ENCODE data around the gene MICALL1.

The MICALL1 gene

GRCh38 chr22:37983860-37984791, 78.0 kb downstream of the MICALL1 start, which contains the start of gene SOX10:
Gene SOX10, minus strand, starts transcription at chr22:37984555. Its CDS starts 771 bp downstream, at chr22:37983784.
- DNase-seq (ENCODE audit: low spot score) = peak; percentile 82

GRCh38 chr22:37985050-37985585, 79.0 kb downstream of the MICALL1 start:
- no peak for DNase-seq (ENCODE audit: low spot score)

- DNase-seq (ENCODE audit: low spot score) = no peak
Observed at GRCh38 chr22:37985751-37986281, 79.7 kb downstream of the MICALL1 start.

DNA sequence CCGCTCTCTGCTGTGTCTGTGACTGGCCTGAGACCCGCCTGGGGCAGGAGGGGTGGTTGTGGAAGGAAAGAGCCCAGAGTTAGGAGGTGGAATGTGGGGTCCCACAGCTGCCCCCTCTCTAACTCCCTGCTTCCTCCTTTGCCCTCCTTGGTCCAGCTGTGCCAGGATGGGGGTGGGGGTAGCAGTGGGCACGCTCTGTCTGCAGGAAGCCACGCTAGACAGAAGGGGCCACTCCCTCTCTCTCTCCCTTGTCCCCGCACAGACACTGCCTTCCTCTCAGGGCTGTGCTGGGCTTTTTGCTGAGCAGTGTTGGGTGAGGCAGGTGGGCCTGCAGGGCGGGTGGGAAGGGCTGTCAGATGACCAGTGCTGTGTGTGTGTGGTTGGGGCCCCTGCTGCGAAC, 80.3 kb downstream of the MICALL1 start:
- no peak for DNase-seq (ENCODE audit: low spot score)

GRCh38 chr22:37989146-37990045, 83.3 kb downstream of the MICALL1 start:
- DNase-seq (ENCODE audit: low spot score) = no peak

GRCh38 chr22:37990301-37990700, 84.2 kb downstream of the MICALL1 start:
- no peak for DNase-seq (ENCODE audit: low spot score)

- no peak for DNase-seq (ENCODE audit: low spot score)
Observed at GRCh38 chr22:37990862-37991261, 84.8 kb downstream of the MICALL1 start.

DNA sequence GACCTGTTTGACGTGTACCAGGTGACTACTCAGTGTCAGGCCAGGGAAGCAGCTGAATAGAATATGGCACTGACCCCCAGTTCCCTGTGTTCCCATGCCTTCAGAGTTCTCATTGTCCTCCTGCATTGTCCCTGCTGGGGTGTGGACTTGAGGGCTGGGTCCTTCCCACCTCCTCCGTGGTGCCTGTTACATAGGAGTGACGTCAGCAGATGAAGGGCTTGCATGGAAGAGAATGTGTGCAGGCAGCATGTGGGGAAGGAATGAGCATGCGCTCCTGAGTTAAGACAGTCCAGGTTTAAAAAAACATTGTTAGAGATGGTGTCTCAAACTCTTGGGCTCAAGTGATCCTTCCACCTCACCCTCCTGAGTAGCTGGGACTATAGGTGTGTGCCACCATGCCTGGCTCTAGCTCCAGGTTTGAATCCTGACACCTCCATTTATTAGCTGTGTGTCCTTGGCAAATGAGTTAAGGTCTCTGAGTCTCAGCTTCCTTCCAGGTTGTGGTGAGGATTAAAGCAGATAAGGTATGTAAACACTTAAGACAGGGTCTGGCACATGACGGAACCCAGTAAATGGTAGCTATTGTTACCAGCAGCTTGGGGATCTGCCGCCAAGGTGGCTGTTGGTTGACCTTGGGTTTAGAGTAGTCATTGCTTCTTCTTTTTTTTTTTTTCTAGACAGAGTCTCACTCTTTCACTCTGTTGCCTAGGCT, 85.8 kb downstream of the MICALL1 start:
- no peak for DNase-seq (ENCODE audit: low spot score)
